Endothelial cell (in vitro differentiated cells): ENCODE measurements around the gene RGS7. TPM values are rescaled to one million over a fixed set of nuclear protein-coding genes. Genes with fewer than 3 reads are reported as not detected.

Experiments used
- DNase-seq: peaks from one replicate; pipeline ENCODE4 v3.0.0; 2021; ENCODE audit warnings: low spot score
- H3K27ac Mint-ChIP-seq: one replicate; pipeline ENCODE4 v1.8.0; 2021; ENCODE audit warnings: mixed read lengths, inconsistent platforms; ENCODE audit not compliant: unreplicated experiment
- H3K27me3 Mint-ChIP-seq: one replicate; pipeline ENCODE4 v1.8.0; 2021; ENCODE audit warnings: mild to moderate bottlenecking, moderate library complexity, mixed read lengths, inconsistent platforms; ENCODE audit not compliant: unreplicated experiment
- H3K36me3 Mint-ChIP-seq: one replicate; pipeline ENCODE4 v1.8.0; 2021; ENCODE audit warnings: mild to moderate bottlenecking, low read depth, mixed read lengths, inconsistent platforms; ENCODE audit not compliant: unreplicated experiment
- H3K4me1 Mint-ChIP-seq: one replicate; pipeline ENCODE4 v1.8.0; 2021; ENCODE audit warnings: mild to moderate bottlenecking, mixed read lengths, inconsistent platforms; ENCODE audit not compliant: unreplicated experiment
- H3K4me3 Mint-ChIP-seq: one replicate; pipeline ENCODE4 v1.8.0; 2021; ENCODE audit warnings: mild to moderate bottlenecking, mixed read lengths, inconsistent platforms; ENCODE audit not compliant: unreplicated experiment
- H3K9me3 Mint-ChIP-seq: one replicate; pipeline ENCODE4 v1.8.0; 2021; ENCODE audit warnings: mixed read lengths, inconsistent platforms; ENCODE audit not compliant: unreplicated experiment
- CTCF ChIP-seq: fragments of 200-600 bp; sonication (generic); IDR thresholded peaks from one replicate; pipeline ENCODE4 v1.5.0; 2021; ENCODE audit warnings: antibody characterized with exemption; ENCODE audit not compliant: unreplicated experiment
- total RNA-seq: library from RNA; stranded (reverse); fragmentation: NEBNext Ultra II Directional; extraction: Animal tissue kit (Norgen Biotek cat#: 25700); gene quantifications from one replicate; pipeline ENCODE4 v1.2.1, GENCODE V29; 2021; ENCODE audit not compliant: unreplicated experiment

Gene RGS7
- total RNA-seq, 1 donor from 2014 or later = 1.4 TPM

- H3K9me3 Mint-ChIP-seq = no peaks in the 10 kb centered on the region
- no peak overlapping the region for H3K4me3 Mint-ChIP-seq
- H3K27ac Mint-ChIP-seq = peak overlapping the region; percentile 91
- no peaks in the 10 kb centered on the region for H3K27me3 Mint-ChIP-seq
- H3K4me1 Mint-ChIP-seq = peaks cover 2% of the 10 kb centered on the region
- no peak for TF ChIP-seq CTCF
- no peaks in the 10 kb centered on the region for H3K36me3 Mint-ChIP-seq
- DNase-seq = peak; percentile 21
Measured at GRCh38 chr1:241235256-241235897, 121.6 kb downstream of the RGS7 start.

- Mint-ChIP-seq H3K9me3 (no peaks in the 10 kb centered on the region), H3K4me3 (no peak overlapping the region), H3K4me1 (peaks cover 2% of the 10 kb centered on the region), H3K36me3 (no peaks in the 10 kb centered on the region), H3K27ac (no peak overlapping the region), H3K27me3 (no peaks in the 10 kb centered on the region)
- TF ChIP-seq CTCF = no peak
- no peak for DNase-seq
Measured at GRCh38 chr1:241229711-241230110, 127.3 kb downstream of the RGS7 start.

- no peaks in the 10 kb centered on the region for H3K36me3 Mint-ChIP-seq
- H3K4me1 Mint-ChIP-seq = peaks cover 2% of the 10 kb centered on the region
- H3K9me3 Mint-ChIP-seq = no peaks in the 10 kb centered on the region
- no peaks in the 10 kb centered on the region for H3K27me3 Mint-ChIP-seq
- no peak for TF ChIP-seq CTCF
- H3K27ac Mint-ChIP-seq = no peak overlapping the region
- H3K4me3 Mint-ChIP-seq = no peak overlapping the region
- DNase-seq = no peak
Measured at GRCh38 chr1:241229216-241229615, 127.8 kb downstream of the RGS7 start.

- H3K27me3 Mint-ChIP-seq = no peaks in the 10 kb centered on the region
Measured at GRCh38 chr1:241228339-241228738, 128.7 kb downstream of the RGS7 start.

More at GRCh38 chr1:241228339-241228738, 128.7 kb downstream of the RGS7 start:
- H3K27ac Mint-ChIP-seq = no peak overlapping the region
- H3K9me3 Mint-ChIP-seq = no peaks in the 10 kb centered on the region
- no peak overlapping the region for H3K4me3 Mint-ChIP-seq
- TF ChIP-seq CTCF = no peak
- no peaks in the 10 kb centered on the region for H3K36me3 Mint-ChIP-seq
- H3K4me1 Mint-ChIP-seq = peaks cover 2% of the 10 kb centered on the region
- no peak for DNase-seq
